GM06990 (cell line): ENCODE results near the gene TECPR2.

Experiments
- DNase-seq: peaks from one replicate; pipeline ENCODE4 v3.0.0-alpha.2; 2011; ENCODE audit not compliant: insufficient read length; ENCODE audit errors: extremely low read depth
- H3K27me3 ChIP-seq: replicated peaks from 2 replicates; pipeline ENCODE4 v1.6.0; 2011; ENCODE audit warnings: low read length; ENCODE audit not compliant: control insufficient read depth, insufficient read depth
- H3K36me3 ChIP-seq: 2 replicates; pipeline ENCODE4 v1.5.1; 2011; ENCODE audit warnings: low read length; ENCODE audit not compliant: control insufficient read depth, insufficient read depth
- H3K4me3 ChIP-seq: replicated peaks from 2 replicates; pipeline ENCODE4 v1.5.1; 2011; ENCODE audit warnings: low read depth, mild to moderate bottlenecking, control low read depth, low read length
- TF ChIP-seq, protein P1 (sequence below): IDR thresholded peaks from 2 replicates; pipeline ENCODE4 v1.5.1; 2011; ENCODE audit warnings: low read length, control low read depth, mild to moderate bottlenecking, inconsistent platforms; ENCODE audit not compliant: insufficient read depth, poor library complexity, severe bottlenecking

Gene TECPR2

GRCh38 chr14:102342238-102342637, 20.5 kb upstream of the TECPR2 start:
- Histone ChIP-seq H3K36me3 (peaks cover 26% of the 10 kb centered on the region), H3K4me3 (no peak overlapping the region), H3K27me3 (no peaks in the 10 kb centered on the region)
- DNase-seq: no peak
- TF ChIP-seq, protein P1, sequence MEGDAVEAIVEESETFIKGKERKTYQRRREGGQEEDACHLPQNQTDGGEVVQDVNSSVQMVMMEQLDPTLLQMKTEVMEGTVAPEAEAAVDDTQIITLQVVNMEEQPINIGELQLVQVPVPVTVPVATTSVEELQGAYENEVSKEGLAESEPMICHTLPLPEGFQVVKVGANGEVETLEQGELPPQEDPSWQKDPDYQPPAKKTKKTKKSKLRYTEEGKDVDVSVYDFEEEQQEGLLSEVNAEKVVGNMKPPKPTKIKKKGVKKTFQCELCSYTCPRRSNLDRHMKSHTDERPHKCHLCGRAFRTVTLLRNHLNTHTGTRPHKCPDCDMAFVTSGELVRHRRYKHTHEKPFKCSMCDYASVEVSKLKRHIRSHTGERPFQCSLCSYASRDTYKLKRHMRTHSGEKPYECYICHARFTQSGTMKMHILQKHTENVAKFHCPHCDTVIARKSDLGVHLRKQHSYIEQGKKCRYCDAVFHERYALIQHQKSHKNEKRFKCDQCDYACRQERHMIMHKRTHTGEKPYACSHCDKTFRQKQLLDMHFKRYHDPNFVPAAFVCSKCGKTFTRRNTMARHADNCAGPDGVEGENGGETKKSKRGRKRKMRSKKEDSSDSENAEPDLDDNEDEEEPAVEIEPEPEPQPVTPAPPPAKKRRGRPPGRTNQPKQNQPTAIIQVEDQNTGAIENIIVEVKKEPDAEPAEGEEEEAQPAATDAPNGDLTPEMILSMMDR: no peak

DNA sequence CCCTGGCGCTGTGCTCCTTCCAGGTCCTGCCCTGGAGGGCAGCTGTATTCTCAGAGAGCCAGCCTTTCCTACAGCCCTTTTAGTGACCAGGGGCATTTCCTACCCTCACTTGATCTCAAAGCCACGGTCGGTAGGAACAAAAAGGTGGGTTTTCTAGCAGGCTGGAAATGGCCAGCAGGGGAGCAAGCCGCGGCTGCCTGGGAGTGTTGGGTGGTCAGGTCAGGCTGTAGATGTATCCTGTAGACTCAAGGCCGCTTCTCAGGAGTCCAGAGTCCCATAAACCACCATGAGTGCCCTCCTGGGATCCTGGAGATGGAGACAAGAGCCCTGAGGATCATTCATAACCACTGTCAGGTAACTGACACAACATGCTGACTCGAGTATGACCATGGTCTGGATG, 18.7 kb upstream of the TECPR2 start:
- Histone ChIP-seq H3K4me3 (no peak overlapping the region), H3K27me3 (no peaks in the 10 kb centered on the region), H3K36me3 (peaks cover 26% of the 10 kb centered on the region)
- no peak for DNase-seq
- TF ChIP-seq, protein P1: no peak

- Histone ChIP-seq H3K36me3 (peaks cover 25% of the 10 kb centered on the region), H3K27me3 (no peaks in the 10 kb centered on the region), H3K4me3 (no peak overlapping the region)
- TF ChIP-seq, protein P1: no peak
- DNase-seq: no peak
These were observed 18.3 kb upstream of the TECPR2 start for GRCh38 chr14:102344485-102344884.

GRCh38 chr14:102345232-102345631, 17.5 kb upstream of the TECPR2 start:
- H3K4me3 ChIP-seq: no peak overlapping the region
- H3K27me3 ChIP-seq: no peaks in the 10 kb centered on the region
- DNase-seq: no peak
- peaks cover 25% of the 10 kb centered on the region for H3K36me3 ChIP-seq
- TF ChIP-seq, protein P1: no peak

DNA sequence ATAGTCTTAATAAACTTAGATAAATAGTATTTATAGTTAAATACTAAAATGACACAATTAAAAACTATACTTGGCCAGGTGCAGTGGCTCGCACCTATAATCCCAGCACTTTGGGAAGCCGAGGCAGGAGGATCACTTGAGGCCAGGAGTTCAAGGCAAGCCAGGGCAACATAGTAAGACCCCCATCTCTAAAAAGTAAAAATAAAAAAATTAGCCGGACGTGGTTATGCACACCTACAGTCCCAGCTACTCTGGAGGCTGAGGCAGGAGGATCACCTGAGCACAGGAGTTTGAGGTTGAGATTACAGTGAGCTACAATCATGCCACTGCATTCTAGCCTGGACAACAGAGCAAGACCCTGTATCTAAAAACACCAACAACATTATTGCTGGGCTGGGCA, 16.1 kb upstream of the TECPR2 start:
- H3K4me3 ChIP-seq: no peak overlapping the region
- no peak for DNase-seq
- TF ChIP-seq, protein P1: no peak
- H3K27me3 ChIP-seq: no peaks in the 10 kb centered on the region
- peaks cover 19% of the 10 kb centered on the region for H3K36me3 ChIP-seq

GRCh38 chr14:102348376-102348775, 14.4 kb upstream of the TECPR2 start:
- peaks cover 21% of the 10 kb centered on the region for H3K36me3 ChIP-seq
- no peak overlapping the region for H3K4me3 ChIP-seq
- TF ChIP-seq, protein P1: no peak
- no peak for DNase-seq
- no peaks in the 10 kb centered on the region for H3K27me3 ChIP-seq
